Thoracic aorta (tissue), 2 donors: Measurements from ENCODE around the gene CPNE9. TPM values are rescaled to one million over a fixed set of nuclear protein-coding genes. Genes with fewer than 3 reads are reported as not detected.

Experiments
- ATAC-seq: fragments of 150-250 bp; one replicate; pipeline ENCODE4 v1.8.0; 2017; ENCODE audit warnings: low read depth; ENCODE audit not compliant: insufficient number of reproducible peaks, low FRiP score
- DNase-seq: peaks from one replicate; pipeline ENCODE4 v3.0.0-alpha.2; 2020; ENCODE audit warnings: low spot score
- H3K27ac ChIP-seq, 2 donors: fragments of 200-600 bp; sonication (generic); 1 replicate in 1 of 2; 2 replicates in 1 of 2; pipeline ENCODE4 v1.5.1; 2016; ENCODE audit warnings: mild to moderate bottlenecking in 2 of 2, moderate library complexity in 2 of 2
- H3K27me3 ChIP-seq: fragments of 200-600 bp; sonication (generic); replicated peaks from 2 replicates; pipeline ENCODE4 v1.6.0; 2016; ENCODE audit warnings: mild to moderate bottlenecking; ENCODE audit not compliant: insufficient read depth
- H3K36me3 ChIP-seq: fragments of 200-600 bp; sonication (generic); one replicate; pipeline ENCODE4 v1.5.1; 2016
- H3K4me1 ChIP-seq, 2 donors: fragments of 200-600 bp; sonication (generic); 1 replicate in 1 of 2; 2 replicates in 1 of 2; pipeline versions ENCODE4 v1.5.1 to v1.6.0; 2016; ENCODE audit warnings: low read depth in 2 of 2, mild to moderate bottlenecking in 1 of 2; ENCODE audit not compliant: control insufficient read depth in 1 of 2
- H3K4me3 ChIP-seq: fragments of 200-600 bp; sonication (generic); 2 replicates; pipeline ENCODE4 v1.5.1; 2016; ENCODE audit warnings: mild to moderate bottlenecking
- H3K9me3 ChIP-seq: fragments of 200-600 bp; sonication (generic); 2 replicates; pipeline ENCODE4 v1.5.1; 2016
- CTCF ChIP-seq: fragments of 200-600 bp; sonication (generic); IDR thresholded peaks from one replicate; pipeline ENCODE4 v1.5.1; 2019; ENCODE audit warnings: antibody characterized with exemption
- total RNA-seq, 2 donors: library from RNA; depleted of rRNA; stranded (reverse); fragments of >200 nt; gene quantifications; one replicate each; pipeline versions ENCODE4 v1.1.0 to v1.2.3, GENCODE V29; 2016

CPNE9 gene
- total RNA-seq, 2 donors from 2014 or later = not detected

GRCh38 chr3:9697892-9698291 lies 5.7 kb upstream of the CPNE9 start:
- H3K36me3 ChIP-seq = peaks cover 52% of the 10 kb centered on the region
- TF ChIP-seq CTCF = no peak

GRCh38 chr3:9698293-9698692 lies 5.3 kb upstream of the CPNE9 start:
- H3K36me3 ChIP-seq = peaks cover 48% of the 10 kb centered on the region
- DNase-seq (no peak), ATAC-seq (no peak)
- H3K27me3 ChIP-seq = no peaks in the 10 kb centered on the region
- no peak overlapping the region for H3K4me3 ChIP-seq
- H3K9me3 ChIP-seq = no peaks in the 10 kb centered on the region
- H3K27ac ChIP-seq = no peak overlapping the region
- peaks cover 0 to under 1% of the 10 kb centered on the region in 2 donors for H3K4me1 ChIP-seq
- no peak for TF ChIP-seq CTCF

More at GRCh38 chr3:9697892-9698291, 5.7 kb upstream of the CPNE9 start:
- H3K4me1 ChIP-seq = no peaks in the 10 kb centered on the region
- H3K27ac ChIP-seq = no peak overlapping the region
- no peaks in the 10 kb centered on the region for H3K27me3 ChIP-seq
- no peak overlapping the region for H3K4me3 ChIP-seq
- no peaks in the 10 kb centered on the region for H3K9me3 ChIP-seq
- ATAC-seq (no peak), DNase-seq (no peak)

GRCh38 chr3:9700536-9700935 lies 3.1 kb upstream of the CPNE9 start:
- ATAC-seq (no peak), DNase-seq (no peak)
- Histone ChIP-seq H3K9me3 (no peaks in the 10 kb centered on the region), H3K36me3 (peaks cover 38% of the 10 kb centered on the region), H3K27me3 (no peaks in the 10 kb centered on the region), H3K27ac (no peak overlapping the region), H3K4me3 (no peak overlapping the region), H3K4me1 (peaks cover 13 to 18% of the 10 kb centered on the region in 2 donors)
- no peak for TF ChIP-seq CTCF

- no peak for TF ChIP-seq CTCF
- H3K9me3 ChIP-seq = no peaks in the 10 kb centered on the region
- DNase-seq = no peak
- H3K4me3 ChIP-seq = no peak overlapping the region
- H3K27me3 ChIP-seq = no peaks in the 10 kb centered on the region
- ATAC-seq = no peak
- H3K4me1 ChIP-seq = peaks cover 13 to 18% of the 10 kb centered on the region in 2 donors
- peaks cover 38% of the 10 kb centered on the region for H3K36me3 ChIP-seq
- no peak overlapping the region for H3K27ac ChIP-seq
Observed at GRCh38 chr3:9701006-9701405, 2.6 kb upstream of the CPNE9 start.

GRCh38 chr3:9701711-9702110 lies 1.9 kb upstream of the CPNE9 start:
- DNase-seq = no peak
- Histone ChIP-seq H3K4me3 (no peak overlapping the region), H3K9me3 (no peaks in the 10 kb centered on the region), H3K27me3 (no peaks in the 10 kb centered on the region), H3K4me1 (peaks cover 13 to 18% of the 10 kb centered on the region in 2 donors), H3K36me3 (peaks cover 32% of the 10 kb centered on the region), H3K27ac (no peak overlapping the region)
- ATAC-seq = no peak
- no peak for TF ChIP-seq CTCF
